ENCODE results near the gene BAG3.

BAG3 gene

DNA sequence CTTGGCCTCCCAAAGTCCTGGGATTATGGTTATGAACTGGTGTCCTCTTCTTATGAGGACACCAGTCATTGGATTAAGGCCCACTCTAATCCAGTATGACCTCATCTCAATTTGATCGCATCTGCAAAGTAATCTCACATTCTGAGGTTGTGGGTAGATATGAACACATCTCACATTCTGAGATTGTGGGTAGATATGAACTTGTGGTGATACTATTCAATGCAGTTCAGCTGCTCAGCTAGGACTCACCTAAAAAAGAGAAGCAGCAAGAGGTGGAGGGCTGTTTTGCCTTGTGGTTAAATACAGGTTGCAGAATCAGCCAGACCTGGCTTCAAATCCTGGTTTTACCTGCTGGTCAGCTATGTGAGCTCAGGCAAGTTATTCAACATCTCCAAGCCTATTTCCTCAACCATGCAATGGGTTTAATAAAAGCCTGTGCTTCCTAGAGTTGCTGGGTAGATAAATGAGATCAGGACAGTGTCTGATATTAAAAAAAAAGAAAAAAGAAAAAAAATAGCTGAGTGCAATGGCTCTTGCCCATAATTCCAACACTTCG is 8.5 kb upstream of the BAG3 start:
- Histone ChIP-seq H4K20me1 (ENCODE audit: insufficient read depth) (no peaks in the 10 kb centered on the region), H3K36me3 (ENCODE audit: insufficient read depth) (no peaks in the 10 kb centered on the region), H3K4me3 (IDR thresholded peaks at IDR 0.05; ENCODE audit: insufficient read depth, low read depth, low read length) (no peak overlapping the region), H2AFZ (ENCODE audit: low read depth) (no peak overlapping the region), H3K79me2 (ENCODE audit: insufficient read depth, low read depth) (no peaks in the 10 kb centered on the region), H3K4me2 (no peak overlapping the region), H3K27ac (no peak overlapping the region), H3K4me1 (ENCODE audit: low read depth, poor library complexity, severe bottlenecking) (peaks cover 18% of the 10 kb centered on the region), H3K9ac (no peak overlapping the region), H3K27me3 (ENCODE audit: insufficient read depth, low read depth) (no peaks in the 10 kb centered on the region)
- TF ChIP-seq CTCF (conservative IDR thresholded peaks at IDR 0.05; ENCODE audit: low read depth, low read length), result no peak

DNA sequence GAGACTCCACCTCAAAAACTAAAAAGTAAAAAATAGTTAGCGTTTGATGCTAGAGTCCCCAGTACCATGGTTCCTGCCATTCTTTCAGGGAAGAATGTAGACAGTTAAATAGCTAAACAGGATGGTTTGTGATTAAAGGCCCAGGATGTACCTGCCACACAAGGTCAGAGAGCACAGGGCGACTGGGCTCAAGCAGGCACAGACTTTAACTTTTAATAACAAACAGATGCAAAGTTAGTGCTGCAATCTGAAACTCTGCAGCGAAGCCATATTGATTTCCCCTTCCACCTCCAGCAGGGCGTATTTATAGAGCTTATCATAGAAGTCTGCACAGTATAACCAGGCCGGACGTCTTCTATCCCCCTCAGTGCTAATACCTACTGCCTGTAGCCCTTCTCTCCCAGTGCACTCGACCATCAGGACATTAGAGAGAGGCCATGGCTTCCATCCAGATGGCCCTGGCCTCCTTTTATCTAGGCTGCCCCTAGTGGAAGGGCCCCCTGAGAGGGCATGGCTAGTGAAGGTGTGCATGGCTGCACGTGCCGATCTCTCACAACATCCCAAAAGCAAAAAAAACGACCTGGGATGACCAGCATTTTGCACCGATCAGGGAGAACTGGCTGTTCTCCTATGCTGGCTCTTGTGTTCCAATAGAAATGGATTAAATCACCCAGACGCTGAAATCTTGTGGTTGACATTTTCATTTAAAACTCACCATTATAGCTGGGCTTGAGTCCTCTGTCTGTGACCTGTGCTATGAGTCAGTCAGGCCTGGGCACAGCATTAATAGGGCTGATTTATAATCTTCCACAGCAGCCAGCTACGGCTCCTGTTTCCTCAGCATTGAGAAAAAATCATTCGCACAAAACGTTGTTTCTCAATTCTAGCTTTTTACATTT is 7.6 kb upstream of the BAG3 start:
- no peak overlapping the region for H3K9ac ChIP-seq
- H3K36me3 ChIP-seq (ENCODE audit: insufficient read depth), result no peaks in the 10 kb centered on the region
- peaks cover 18% of the 10 kb centered on the region for H3K4me1 ChIP-seq (ENCODE audit: low read depth, poor library complexity, severe bottlenecking)
- H2AFZ ChIP-seq (ENCODE audit: low read depth), result no peak overlapping the region
- no peak overlapping the region for H3K4me2 ChIP-seq
- H3K79me2 ChIP-seq (ENCODE audit: insufficient read depth, low read depth), result no peaks in the 10 kb centered on the region
- TF ChIP-seq CTCF (conservative IDR thresholded peaks at IDR 0.05; ENCODE audit: low read depth, low read length), result no peak
- H3K27ac ChIP-seq, result no peak overlapping the region
- H3K4me3 ChIP-seq (IDR thresholded peaks at IDR 0.05; ENCODE audit: insufficient read depth, low read depth, low read length), result no peak overlapping the region
- no peaks in the 10 kb centered on the region for H4K20me1 ChIP-seq (ENCODE audit: insufficient read depth)
- no peaks in the 10 kb centered on the region for H3K27me3 ChIP-seq (ENCODE audit: insufficient read depth, low read depth)

DNA sequence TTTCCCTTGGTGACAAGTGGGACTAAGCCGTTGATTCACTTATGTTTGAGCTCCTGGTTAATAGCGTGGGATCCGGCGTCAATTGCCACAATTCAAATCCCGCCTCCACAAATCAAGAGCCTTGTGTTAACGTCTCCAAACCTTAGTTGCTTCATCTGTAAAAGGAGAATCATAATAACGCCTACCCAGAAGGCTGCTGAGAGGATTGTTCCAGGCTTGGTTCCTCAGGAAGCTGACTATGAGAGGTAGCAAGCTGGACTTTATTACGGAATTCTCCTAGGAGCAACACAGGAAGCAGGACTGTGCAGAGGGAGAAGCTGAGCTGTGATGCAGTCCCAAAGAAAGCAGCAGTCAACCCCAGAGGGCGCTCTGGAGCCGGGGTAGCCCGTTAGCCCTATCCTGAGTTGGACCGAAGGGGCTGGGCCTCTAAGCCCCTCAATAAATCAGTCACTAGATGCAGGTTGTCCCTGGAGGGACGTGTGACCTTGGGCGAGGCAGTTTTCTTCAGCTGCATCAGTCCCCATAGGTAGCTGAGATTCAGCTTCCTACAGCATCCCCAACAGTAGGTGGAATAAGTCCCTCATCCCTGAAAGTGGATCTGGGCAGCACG is 6.9 kb upstream of the BAG3 start:
- Histone ChIP-seq H3K36me3 (ENCODE audit: insufficient read depth) (no peaks in the 10 kb centered on the region), H3K27ac (no peak overlapping the region), H3K4me1 (ENCODE audit: low read depth, poor library complexity, severe bottlenecking) (peaks cover 18% of the 10 kb centered on the region), H3K4me3 (IDR thresholded peaks at IDR 0.05; ENCODE audit: insufficient read depth, low read depth, low read length) (no peak overlapping the region), H3K79me2 (ENCODE audit: insufficient read depth, low read depth) (no peaks in the 10 kb centered on the region), H4K20me1 (ENCODE audit: insufficient read depth) (no peaks in the 10 kb centered on the region), H2AFZ (ENCODE audit: low read depth) (no peak overlapping the region), H3K27me3 (ENCODE audit: insufficient read depth, low read depth) (no peaks in the 10 kb centered on the region), H3K9ac (no peak overlapping the region), H3K4me2 (no peak overlapping the region)
- no peak for TF ChIP-seq CTCF (conservative IDR thresholded peaks at IDR 0.05; ENCODE audit: low read depth, low read length)

DNA sequence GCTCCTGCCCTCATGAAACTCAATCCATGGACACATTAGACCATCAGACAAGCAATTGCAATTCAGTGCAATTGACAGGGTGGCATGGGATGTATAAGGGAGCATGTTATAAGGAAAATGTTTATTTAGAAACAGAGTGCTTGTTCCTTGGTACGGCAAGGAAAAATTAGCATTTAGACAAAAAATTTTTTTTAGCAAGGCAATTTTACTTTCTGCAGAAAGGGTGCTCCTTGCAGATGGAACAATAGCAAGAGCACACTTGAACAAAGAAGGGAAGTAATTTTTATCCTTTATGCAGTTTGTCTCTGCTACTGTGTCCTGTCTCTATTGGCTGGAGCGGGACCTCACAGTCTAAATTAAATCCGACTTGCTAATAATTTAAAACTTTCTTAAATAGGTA is 6.2 kb upstream of the BAG3 start:
- Histone ChIP-seq H3K79me2 (ENCODE audit: insufficient read depth, low read depth) (no peaks in the 10 kb centered on the region), H3K4me2 (no peak overlapping the region), H3K9ac (no peak overlapping the region), H3K36me3 (ENCODE audit: insufficient read depth) (no peaks in the 10 kb centered on the region), H4K20me1 (ENCODE audit: insufficient read depth) (no peaks in the 10 kb centered on the region), H2AFZ (ENCODE audit: low read depth) (no peak overlapping the region), H3K4me3 (IDR thresholded peaks at IDR 0.05; ENCODE audit: insufficient read depth, low read depth, low read length) (no peak overlapping the region), H3K4me1 (ENCODE audit: low read depth, poor library complexity, severe bottlenecking) (peaks cover 19% of the 10 kb centered on the region), H3K27me3 (ENCODE audit: insufficient read depth, low read depth) (no peaks in the 10 kb centered on the region), H3K27ac (no peak overlapping the region)
- no peak for TF ChIP-seq CTCF (conservative IDR thresholded peaks at IDR 0.05; ENCODE audit: low read depth, low read length)
